AG08395 (cell line): ENCODE results near the gene PACS1.
A peak's percentile ranks its signal among the peaks of the same experiment; 100 is the strongest.
"Not testable (repeated sequence)": the region's sequence is repeated elsewhere in the genome, so short reads cannot be mapped to it uniquely, and the experiment has no call there.

ENCODE experiments used
- DNase-seq: peaks from one replicate; pipeline ENCODE4 v3.0.0; 2012; ENCODE audit warnings: mixed read lengths, low spot score

PACS1 gene

GRCh38 chr11:66069715-66070603 is at the start of gene PACS1:
Gene PACS1, plus strand, starts transcription at chr11:66070272. Its CDS starts 215 bp downstream, at chr11:66070487.
- peak; percentile 92 for DNase-seq

GRCh38 chr11:66020618-66021357 is 49.3 kb upstream of the PACS1 start:
- DNase-seq = peak; percentile 89

DNA sequence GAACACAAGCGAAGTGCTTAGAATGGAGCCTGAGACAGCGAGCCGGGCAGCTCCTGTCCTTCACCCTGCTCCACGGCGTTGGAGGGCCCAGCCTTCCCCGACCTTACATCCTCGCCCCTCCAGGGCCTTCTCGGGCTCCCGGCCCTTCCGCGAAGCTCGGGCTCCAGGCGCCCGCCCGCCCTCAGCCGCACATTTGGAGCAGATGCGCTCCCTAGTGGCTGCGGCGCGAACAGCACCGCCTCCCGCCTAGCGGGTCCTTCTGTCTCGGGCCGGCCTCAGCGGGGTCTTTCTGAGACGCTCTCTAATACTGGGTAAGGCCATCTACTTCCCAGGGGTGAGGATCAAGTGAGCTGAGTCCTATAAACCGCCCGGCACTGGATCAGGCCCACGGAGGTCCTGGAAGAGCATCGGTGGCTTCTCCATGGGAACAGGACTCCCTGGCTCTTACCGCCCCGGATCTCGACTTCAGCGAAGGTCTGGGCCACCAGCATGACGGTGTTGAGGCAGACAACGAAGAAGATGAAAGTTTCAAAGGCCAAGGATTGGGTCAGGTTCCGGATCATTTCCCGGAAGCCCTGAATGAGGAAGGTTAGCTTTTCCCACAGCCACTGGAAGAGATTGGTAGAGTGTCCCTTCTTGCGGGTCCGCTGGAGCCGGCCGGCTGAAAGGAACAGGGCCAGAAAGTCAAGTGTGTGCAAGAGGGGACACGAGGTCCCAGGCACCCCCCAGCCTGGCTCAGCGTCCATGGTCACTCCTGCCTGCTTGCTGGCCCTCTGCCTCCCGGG is 47.5 kb upstream of the PACS1 start:
- peak; percentile 86 for DNase-seq

DNA sequence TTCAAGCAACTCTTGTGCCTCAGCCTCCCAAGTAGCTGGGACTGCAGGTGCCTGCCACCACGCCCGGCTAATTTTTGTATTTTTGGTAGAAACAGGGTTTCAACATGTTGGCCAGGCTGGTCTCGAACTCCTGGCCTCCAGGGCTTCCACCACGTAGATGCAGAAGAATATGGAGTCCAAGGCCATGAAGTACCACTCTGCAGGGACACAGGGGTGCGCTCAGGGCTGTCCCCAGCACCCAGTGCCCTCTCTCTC is 47.0 kb upstream of the PACS1 start:
- DNase-seq = not testable (repeated sequence)

GRCh38 chr11:66026017-66026529 is 44.0 kb upstream of the PACS1 start, which contains the start of gene CATSPER1:
Gene CATSPER1, minus strand, starts transcription at chr11:66026479. Its CDS starts 100 bp downstream, at chr11:66026379.
- DNase-seq = no peak

- no peak for DNase-seq
Observed at GRCh38 chr11:66032957-66033735, 36.9 kb upstream of the PACS1 start.

DNA sequence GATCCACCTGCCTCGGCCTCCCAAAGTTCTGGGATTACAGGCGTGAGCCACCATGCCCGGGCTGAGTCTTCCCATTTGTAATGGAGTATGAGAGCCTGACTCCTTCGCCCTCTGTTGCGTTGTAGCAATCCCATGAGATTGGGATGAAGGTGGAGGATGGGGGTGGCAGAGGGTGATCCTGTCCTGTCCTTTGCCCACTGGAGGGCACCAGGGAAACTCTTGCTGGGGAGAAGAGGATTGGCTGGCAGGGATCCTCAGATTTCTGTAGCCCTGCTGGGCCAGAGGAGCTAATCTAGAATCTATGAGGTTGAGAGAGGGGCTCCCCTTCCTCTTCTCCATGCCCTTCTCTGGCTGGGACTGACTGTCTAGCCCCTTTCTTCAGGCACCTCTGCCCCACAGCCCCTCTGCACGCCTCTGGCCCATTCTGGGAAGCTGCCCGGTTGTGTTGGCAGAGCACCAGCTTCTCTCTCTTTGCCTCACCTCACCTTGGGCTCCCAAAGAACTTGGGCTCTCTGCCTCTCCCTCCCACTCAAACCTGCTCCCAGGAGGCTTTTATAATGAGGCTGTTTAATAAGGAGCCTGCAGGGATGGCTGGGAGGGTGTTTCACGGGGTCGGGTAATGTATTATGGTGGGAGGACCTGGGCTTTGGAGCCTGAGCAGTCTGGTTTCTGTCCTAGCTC is 34.3 kb upstream of the PACS1 start:
- no peak for DNase-seq

DNA sequence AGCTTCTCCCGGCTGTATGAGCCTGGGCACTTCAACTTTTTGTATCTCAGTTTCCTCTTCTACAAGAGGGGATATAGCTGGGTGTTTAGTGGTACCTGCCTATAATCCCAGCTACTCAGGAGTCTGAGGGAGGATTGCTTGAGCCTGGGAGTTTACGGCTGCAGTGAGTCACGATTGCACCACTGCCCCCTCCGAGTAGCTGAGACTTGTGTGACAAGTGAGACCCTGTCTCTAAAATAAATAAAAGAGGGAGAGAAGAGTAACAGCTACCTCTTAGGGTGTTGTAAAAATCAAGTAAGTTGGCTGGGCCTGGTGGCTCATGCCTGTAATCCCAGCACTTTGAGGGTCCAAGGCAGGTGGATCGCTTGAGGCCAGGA is 33.8 kb upstream of the PACS1 start:
- no peak for DNase-seq

DNA sequence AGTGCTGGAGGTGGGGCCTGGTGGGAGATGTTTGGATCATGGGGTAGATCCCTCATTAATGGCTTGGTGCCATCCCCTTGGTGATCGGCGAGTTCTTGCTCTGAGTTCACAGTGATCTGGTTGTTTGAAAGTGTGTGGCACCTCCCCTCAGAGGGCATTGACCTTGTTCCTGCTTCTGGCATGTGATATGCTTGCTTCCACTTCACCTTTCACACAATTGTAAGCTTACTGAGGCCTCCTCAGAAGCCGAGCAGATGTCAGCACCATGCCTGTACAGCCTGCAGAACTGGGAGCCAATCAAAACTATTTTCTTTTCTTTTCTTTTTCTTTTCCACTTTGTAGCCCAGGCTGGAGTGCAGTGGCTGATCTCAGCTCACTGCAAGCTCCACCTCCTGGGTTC is 32.7 kb upstream of the PACS1 start:
- DNase-seq = no peak

DNA sequence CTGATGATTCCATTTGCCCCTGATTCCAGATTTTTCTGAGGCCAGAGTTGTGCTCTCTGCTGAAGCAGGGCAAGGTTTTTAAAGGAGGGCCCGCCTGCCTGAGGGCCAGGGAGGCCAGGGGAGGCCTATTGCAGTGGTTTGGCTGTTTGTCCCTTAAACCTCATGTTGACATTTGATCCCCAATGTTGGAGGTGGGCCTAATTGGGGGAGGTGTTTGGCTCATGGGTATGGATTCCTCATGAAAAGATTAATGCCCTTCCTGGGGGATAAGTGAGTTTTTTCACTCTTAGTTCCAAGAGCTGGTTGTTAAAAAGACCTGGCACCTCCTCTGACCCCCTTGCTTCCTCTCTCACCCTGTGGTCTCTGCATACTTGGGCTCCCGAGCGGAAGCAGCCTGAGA is 30.3 kb upstream of the PACS1 start:
- DNase-seq = no peak

DNA sequence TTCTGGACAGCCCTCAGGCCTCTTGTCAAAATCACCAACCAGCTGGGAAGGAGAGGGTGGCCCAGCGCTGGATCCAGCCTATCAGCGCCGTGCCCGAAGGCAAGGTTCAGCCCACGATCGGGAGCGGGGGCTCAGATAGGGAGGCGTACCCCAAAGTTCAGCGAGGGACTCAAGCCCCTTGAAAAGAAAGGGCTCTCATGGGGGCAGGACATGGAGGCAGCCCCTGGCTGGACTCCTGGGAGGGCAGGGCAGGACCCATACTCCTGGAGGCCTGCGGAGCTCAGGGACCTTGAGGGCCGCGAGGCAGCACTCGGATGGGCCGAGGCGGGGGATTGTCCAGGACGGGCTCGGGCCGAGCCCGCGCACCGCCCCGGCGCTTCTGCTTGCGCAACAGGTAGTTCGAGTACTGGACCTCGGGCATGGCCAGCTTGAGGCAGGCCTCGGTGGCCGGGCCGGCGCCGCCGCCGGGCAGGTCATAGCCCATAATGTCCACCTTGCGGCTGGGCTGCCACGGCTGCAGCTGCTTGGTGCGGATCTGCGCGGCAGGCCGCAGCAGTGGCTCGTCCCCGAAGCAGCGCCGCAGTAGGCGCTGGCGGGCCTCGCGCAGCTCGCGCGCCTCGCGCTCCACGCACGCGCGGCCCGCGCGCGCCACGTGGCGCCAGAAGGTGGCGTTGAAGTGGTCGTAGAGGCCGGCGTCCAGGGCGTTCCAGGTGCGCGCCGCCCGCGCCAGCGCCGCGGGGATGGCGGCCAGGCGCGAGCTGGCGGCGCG is 27.7 kb upstream of the PACS1 start:
- DNase-seq = no peak

- no peak for DNase-seq
Observed at GRCh38 chr11:66042996-66043906, 26.8 kb upstream of the PACS1 start.

DNA sequence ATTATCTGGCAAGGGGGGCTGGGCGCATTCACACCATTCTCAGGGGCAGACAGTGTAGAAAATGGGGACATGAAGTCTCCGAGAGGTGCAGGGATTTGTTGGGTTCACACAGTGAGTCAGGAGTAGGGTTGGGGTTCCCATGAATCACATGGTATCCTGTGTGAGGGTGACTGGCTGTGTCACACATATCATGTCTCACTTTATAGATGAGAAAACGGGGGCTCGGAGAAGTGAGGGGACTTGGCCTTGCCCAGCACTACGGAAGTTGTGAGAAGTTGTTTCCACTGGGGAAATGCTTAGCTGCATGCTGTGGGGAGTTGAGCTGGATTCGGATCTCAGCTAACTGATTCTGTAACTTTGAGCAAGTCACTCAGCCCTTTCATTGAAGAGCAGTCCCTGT is 25.3 kb upstream of the PACS1 start:
- no peak for DNase-seq

- DNase-seq = peak; percentile 89
Observed at GRCh38 chr11:66045177-66045639, 24.9 kb upstream of the PACS1 start.

DNA sequence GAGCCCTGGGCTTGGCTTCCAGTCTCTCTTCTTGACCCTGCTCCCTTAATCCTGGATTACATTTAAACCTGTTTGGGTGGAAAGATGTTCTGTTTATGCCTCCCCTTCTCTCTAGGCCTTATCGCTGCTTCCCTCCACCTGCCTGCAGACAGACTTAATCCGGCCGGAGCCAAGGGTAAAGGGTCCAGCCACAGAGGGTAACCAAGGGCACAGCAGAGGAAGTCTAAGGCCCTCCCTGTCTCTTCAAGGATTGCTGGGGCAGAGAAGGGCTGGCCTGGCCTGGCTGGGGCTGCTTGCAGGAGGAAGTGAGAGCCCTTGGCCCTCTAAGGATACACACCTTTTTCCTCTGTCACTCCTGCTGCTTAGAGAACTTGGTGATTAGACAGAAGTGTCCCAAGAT is 23.2 kb upstream of the PACS1 start:
- no peak for DNase-seq

- DNase-seq = no peak
Observed at GRCh38 chr11:66047541-66048365, 22.3 kb upstream of the PACS1 start.

GRCh38 chr11:66048547-66049323 is 21.3 kb upstream of the PACS1 start, which contains the start of gene GAL3ST3:
Gene GAL3ST3, minus strand, starts transcription at chr11:66049161. Its CDS starts 3,746 bp downstream, at chr11:66045415.
- DNase-seq = no peak
